PC-3 (cell line): ENCODE measurements around the gene SAMMSON. TPM values are rescaled to one million over a fixed set of nuclear protein-coding genes. Genes with fewer than 3 reads are reported as not detected.

Experiments
- ATAC-seq: fragments of 200-7000 bp; cut with Tn5 transposase; 2 replicates; pipeline ENCODE4 v1.9.1; 2020; ENCODE audit warnings: mild to moderate bottlenecking, moderate library complexity
- BruUV-seq: library from RNA; stranded (reverse); fragments of 400-500 nt; replicated peaks from 2 replicates; lab custom pipeline; 2021; lab: Mats Ljungman, UMichigan
- CTCF ChIA-PET: fragments of 300-600 bp; sonication (Branson Sonifier 250); formaldehyde crosslinking; loops from one replicate; lab custom pipeline; 2022; ENCODE audit warnings: antibody characterized with exemption; lab: Charles Lee
- POLR2A ChIA-PET: fragments of 300-600 bp; sonication (Branson Sonifier 250); formaldehyde crosslinking; loops from one replicate; lab custom pipeline; 2022; ENCODE audit warnings: antibody characterized with exemption; ENCODE audit not compliant: unreplicated experiment; lab: Charles Lee
- DNase-seq: peaks from one replicate; pipeline ENCODE4 v3.0.0-alpha.2; 2015
- H2AFZ ChIP-seq: fragments of 300-600 bp; sonication (generic); 2 replicates; pipeline ENCODE4 v1.6.0; 2016; ENCODE audit warnings: antibody characterized with exemption, low read length
- H3F3A ChIP-seq: fragments of 300-600 bp; sonication (generic); one replicate; pipeline ENCODE4 v1.6.0; 2017; ENCODE audit warnings: antibody characterized with exemption, low read length, control low read depth, mild to moderate bottlenecking; ENCODE audit not compliant: unreplicated experiment
- H3K27ac ChIP-seq: fragments of 300-600 bp; sonication (generic); 2 replicates; pipeline ENCODE4 v1.5.1; 2016; ENCODE audit warnings: mild to moderate bottlenecking, low read length
- H3K27me3 ChIP-seq: fragments of 300-600 bp; sonication (generic); 2 replicates; pipeline ENCODE4 v1.6.1; 2016; ENCODE audit warnings: low read length, mixed read lengths
- H3K36me3 ChIP-seq: fragments of 300-600 bp; sonication (generic); 2 replicates; pipeline ENCODE4 v1.6.1; 2016; ENCODE audit warnings: low read depth, mixed run types, low read length, mixed read lengths
- H3K4me1 ChIP-seq: fragments of 300-600 bp; sonication (generic); 2 replicates; pipeline ENCODE4 v1.5.1; 2016; ENCODE audit warnings: low read length; ENCODE audit not compliant: insufficient read depth
- H3K4me2 ChIP-seq: fragments of 300-600 bp; sonication (generic); 2 replicates; pipeline ENCODE4 v1.6.0; 2016; ENCODE audit warnings: low read length
- H3K4me3 ChIP-seq: fragments of 300-600 bp; sonication (generic); 2 replicates; pipeline ENCODE4 v1.5.1; 2016; ENCODE audit warnings: mild to moderate bottlenecking, low read length, mixed read lengths
- H3K79me2 ChIP-seq: fragments of 300-600 bp; sonication (generic); 2 replicates; pipeline ENCODE4 v1.6.1; 2017; ENCODE audit warnings: low read length, mixed read lengths
- H3K9ac ChIP-seq: fragments of 300-600 bp; sonication (generic); 2 replicates; pipeline ENCODE4 v1.6.0; 2016; ENCODE audit warnings: mild to moderate bottlenecking, low read length
- H3K9me2 ChIP-seq: fragments of 300-600 bp; sonication (generic); replicated peaks from 2 replicates; pipeline ENCODE4 v1.6.1; 2016; ENCODE audit warnings: mixed run types, low read length, mixed read lengths
- H3K9me3 ChIP-seq: fragments of 300-600 bp; sonication (generic); 2 replicates; pipeline ENCODE4 v1.6.1; 2016; ENCODE audit warnings: low read length, mixed read lengths
- H4K20me1 ChIP-seq: fragments of 300-600 bp; sonication (generic); 2 replicates; pipeline ENCODE4 v1.6.1; 2016; ENCODE audit warnings: low read length, mixed read lengths
- EZH2 ChIP-seq: fragments of 300-600 bp; sonication (generic); IDR thresholded peaks from one replicate; pipeline ENCODE4 v1.6.1; 2017; ENCODE audit warnings: antibody characterized with exemption, mild to moderate bottlenecking, low read length; ENCODE audit not compliant: unreplicated experiment
- EZH2phosphoT487 ChIP-seq: fragments of 300-600 bp; sonication (generic); IDR thresholded peaks from 2 replicates; pipeline ENCODE4 v1.6.1; 2018; ENCODE audit warnings: mild to moderate bottlenecking, antibody characterized with exemption, low read length, borderline replicate concordance
- intact Hi-C: fragments of 100-400 bp; cut with micrococcal nuclease; formaldehyde crosslinking; loops from 2 replicates; pipeline ENCODE4 v1.9.0; 2023
- total RNA-seq: library from RNA; depleted of rRNA; stranded (reverse); fragments of >200 nt; gene quantifications from 2 replicates; pipeline ENCODE4 v1.2.3, GENCODE V29; 2014
- TF ChIP-seq, protein P1 (sequence below): fragments of 300-600 bp; sonication (generic); conservative IDR thresholded peaks from 2 replicates; pipeline ENCODE4 v1.5.1; 2017; ENCODE audit warnings: antibody characterized with exemption, low read depth, mild to moderate bottlenecking, low read length

SAMMSON gene
- total RNA-seq, 1 experiment from 2014 or later: not detected

DNA sequence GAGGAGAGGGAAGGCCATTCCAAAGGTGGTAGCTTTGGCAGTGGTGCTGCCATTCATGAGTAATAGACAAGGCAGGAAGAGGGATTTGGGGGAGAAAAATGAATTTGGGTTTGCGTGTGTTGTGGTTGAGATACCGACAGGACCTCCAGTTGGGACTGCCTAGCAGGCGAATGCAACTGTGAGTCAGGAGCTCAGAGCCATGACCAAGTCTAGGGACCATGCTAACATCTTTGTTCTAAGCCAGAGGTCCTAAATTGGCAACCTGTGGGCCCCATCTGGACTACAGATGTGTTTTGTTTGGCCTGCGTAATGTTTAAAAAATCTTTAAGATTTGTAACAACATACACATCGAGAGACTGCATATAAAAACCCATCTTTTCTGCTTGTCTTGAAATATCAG is 61.6 kb downstream of the SAMMSON start:
- Histone ChIP-seq H3K9ac (no peak overlapping the region), H3K27ac (no peak overlapping the region), H2AFZ (no peak overlapping the region), H3K4me1 (no peaks in the 10 kb centered on the region), H3F3A (no peaks in the 10 kb centered on the region), H3K9me3 (no peaks in the 10 kb centered on the region), H4K20me1 (no peaks in the 10 kb centered on the region), H3K79me2 (no peaks in the 10 kb centered on the region), H3K36me3 (no peaks in the 10 kb centered on the region), H3K9me2 (no peaks in the 10 kb centered on the region), H3K4me3 (no peak overlapping the region), H3K4me2 (no peak overlapping the region), H3K27me3 (peaks cover 19% of the 10 kb centered on the region; the same call in 1 of the 2 replicates)
- POLR2A ChIA-PET: no interaction called here
- TF ChIP-seq, protein P1, sequence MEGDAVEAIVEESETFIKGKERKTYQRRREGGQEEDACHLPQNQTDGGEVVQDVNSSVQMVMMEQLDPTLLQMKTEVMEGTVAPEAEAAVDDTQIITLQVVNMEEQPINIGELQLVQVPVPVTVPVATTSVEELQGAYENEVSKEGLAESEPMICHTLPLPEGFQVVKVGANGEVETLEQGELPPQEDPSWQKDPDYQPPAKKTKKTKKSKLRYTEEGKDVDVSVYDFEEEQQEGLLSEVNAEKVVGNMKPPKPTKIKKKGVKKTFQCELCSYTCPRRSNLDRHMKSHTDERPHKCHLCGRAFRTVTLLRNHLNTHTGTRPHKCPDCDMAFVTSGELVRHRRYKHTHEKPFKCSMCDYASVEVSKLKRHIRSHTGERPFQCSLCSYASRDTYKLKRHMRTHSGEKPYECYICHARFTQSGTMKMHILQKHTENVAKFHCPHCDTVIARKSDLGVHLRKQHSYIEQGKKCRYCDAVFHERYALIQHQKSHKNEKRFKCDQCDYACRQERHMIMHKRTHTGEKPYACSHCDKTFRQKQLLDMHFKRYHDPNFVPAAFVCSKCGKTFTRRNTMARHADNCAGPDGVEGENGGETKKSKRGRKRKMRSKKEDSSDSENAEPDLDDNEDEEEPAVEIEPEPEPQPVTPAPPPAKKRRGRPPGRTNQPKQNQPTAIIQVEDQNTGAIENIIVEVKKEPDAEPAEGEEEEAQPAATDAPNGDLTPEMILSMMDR: no peak
- TF ChIP-seq EZH2phosphoT487 (no peak), EZH2 (no peak)
- CTCF ChIA-PET: no interaction called here
- DNase-seq: no peak
- intact Hi-C loops: loop anchor here (10.0 kb wide), 1 partner anchor 1594 kb away; no protein-coding TSS in a partner anchor
- no TSS peak for BruUV-seq
- ATAC-seq: no peak

DNA sequence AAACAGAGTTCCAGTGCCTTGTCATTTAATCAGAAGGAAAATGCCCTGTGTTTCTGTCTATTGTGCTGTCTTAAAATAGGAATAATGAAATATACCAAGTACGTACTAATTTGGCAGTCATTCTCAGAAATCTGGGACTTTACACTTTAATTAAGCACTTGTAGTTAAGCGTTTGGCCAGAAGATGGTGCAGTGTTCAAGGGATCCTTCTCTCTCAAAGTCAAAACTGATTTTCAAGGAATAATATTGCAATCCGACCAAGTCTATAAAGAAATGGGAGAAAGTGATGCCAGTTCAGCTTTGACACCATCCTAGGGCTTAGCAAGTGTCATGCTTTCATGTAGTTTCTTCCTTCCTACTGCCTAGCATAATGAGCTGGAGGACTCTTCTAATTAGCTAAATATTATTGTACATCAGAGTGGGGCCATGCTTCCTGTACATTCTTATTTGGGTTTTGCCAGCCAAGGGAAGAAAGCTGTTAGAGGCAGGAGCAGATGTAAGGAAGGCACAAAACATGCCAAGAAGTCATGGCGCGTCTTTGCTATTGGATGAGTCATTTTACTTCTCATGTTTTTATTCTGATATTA is 64.8 kb downstream of the SAMMSON start:
- peak; percentile 53 for DNase-seq
- POLR2A ChIA-PET: no interaction called here

More for the DNA sequence above, 64.8 kb downstream of the SAMMSON start:
- Histone ChIP-seq H3K27me3 (peaks cover 25% of the 10 kb centered on the region), H3K4me1 (no peaks in the 10 kb centered on the region), H3K4me2 (no peak overlapping the region), H3K9ac (no peak overlapping the region), H3K9me3 (no peaks in the 10 kb centered on the region), H3K27ac (no peak overlapping the region), H3K79me2 (no peaks in the 10 kb centered on the region), H3K36me3 (no peaks in the 10 kb centered on the region), H3K9me2 (no peaks in the 10 kb centered on the region), H3F3A (no peaks in the 10 kb centered on the region), H2AFZ (no peak overlapping the region), H3K4me3 (no peak overlapping the region), H4K20me1 (no peaks in the 10 kb centered on the region)
- BruUV-seq: no TSS peak
- intact Hi-C loops: loop anchor here (1.0 to 10.0 kb wide), 2 partner anchors 295 to 1591 kb away; no protein-coding TSS in a partner anchor
- no peak for ATAC-seq
- CTCF ChIA-PET: no interaction called here
- TF ChIP-seq, protein P1: peak; percentile 60
- TF ChIP-seq EZH2: no peak
